Measurements from ENCODE around the gene TNS3.

GRCh38 chr7:47516985-47517600, 64.8 kb downstream of the TNS3 start:
- TF ChIP-seq POLR2A (IDR thresholded peaks at IDR 0.05; ENCODE audit: low read length) (no peak), GATA1 (IDR thresholded peaks at IDR 0.05; ENCODE audit: low read depth, low read length) (no peak)
